HG03432 (cell line): Measurements from ENCODE around the gene VAT1.
"Not testable (repeated sequence)": the region's sequence is repeated elsewhere in the genome, so short reads cannot be mapped to it uniquely, and the experiment has no call there.

Experiments
- ATAC-seq: cut with Tn5 transposase; IDR thresholded peaks from one replicate; pipeline ENCODE4 v1.9.1; 2021; ENCODE audit warnings: mild to moderate bottlenecking, moderate library complexity; ENCODE audit not compliant: unreplicated experiment

The VAT1 gene

DNA sequence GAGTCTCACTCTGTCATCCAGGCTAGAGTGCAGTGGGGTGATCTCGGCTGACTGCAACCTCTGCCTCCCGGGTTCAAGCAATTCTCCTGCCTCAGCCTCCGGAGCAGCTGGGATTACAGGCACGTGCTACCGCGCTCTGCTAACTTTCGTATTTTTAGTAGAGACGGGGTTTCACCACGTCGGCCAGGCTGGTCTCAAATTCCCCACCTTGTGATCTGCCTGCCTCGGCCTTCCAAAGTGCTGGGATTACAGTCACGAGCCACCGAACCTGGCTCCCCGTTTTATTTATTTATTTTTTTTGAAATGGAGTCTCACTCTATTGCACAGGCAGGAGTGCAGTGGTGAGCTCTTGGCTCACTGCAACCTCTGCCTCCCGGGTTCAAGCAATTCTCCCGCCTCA, 46.5 kb downstream of the VAT1 start:
- not testable (repeated sequence) for ATAC-seq

DNA sequence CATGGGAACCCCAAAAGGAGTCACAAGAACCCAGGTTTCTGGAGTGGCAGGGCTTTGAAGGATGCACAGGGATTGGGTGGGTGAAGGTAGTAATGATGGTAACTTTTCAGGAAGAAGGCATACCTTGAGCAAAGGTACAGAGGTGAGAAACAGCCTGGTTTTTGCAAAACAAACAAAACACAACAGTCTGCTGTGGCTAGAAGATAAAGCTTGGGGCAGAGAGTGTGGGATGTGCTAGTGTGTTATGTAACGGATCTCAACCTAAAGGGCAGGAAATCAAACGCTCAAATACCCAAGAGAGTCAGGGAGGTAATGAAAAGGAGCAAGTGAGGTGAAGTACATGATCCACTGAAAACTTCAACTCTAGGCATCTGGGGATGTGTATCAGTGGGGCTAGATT, 46.9 kb downstream of the VAT1 start:
- no peak for ATAC-seq

DNA sequence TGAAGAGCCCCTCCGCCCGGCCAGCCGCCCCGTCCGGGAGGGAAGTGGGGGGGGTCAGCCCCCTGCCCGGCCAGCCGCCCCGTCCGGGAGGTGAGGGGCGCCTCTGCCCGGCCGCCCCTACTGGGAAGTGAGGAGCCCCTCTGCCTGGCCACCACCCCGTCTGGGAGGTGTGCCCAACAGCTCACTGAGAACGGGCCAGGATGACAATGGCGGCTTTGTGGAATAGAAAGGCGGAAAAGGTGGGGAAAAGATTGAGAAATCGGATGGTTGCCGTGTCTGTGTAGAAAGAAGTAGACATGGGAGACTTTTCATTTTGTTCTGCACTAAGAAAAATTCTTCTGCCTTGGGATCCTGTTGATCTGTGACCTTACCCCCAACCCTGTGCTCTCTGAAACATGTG, 48.9 kb downstream of the VAT1 start:
- ATAC-seq = not testable (repeated sequence)

DNA sequence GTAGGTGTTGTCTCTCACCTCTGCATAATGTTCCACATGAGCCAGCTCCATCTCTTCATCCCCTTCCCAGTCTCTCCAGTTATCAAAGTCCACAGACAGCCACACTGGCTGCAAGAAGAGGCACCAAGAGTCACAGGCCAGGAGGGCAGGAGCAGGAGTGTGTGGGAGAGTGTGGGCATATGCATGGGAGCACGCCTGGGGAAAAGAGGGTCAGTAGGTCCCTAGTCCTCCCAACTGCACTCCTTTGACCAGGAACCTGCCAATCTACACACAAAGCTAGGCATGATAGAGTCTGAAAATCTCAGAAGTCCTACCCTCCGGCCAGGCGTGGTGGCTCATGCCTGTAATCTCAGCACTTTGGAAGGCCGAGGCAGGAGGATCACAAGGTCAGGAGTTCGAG, 50.6 kb downstream of the VAT1 start:
- no peak for ATAC-seq

GRCh38 chr17:42969001-42969581, 53.1 kb downstream of the VAT1 start:
- no peak for ATAC-seq

GRCh38 chr17:42967925-42968324, 54.3 kb downstream of the VAT1 start:
- ATAC-seq = no peak
